GM10266 (cell line): ENCODE measurements around the gene MCF2L.
"Not testable (repeated sequence)": the region's sequence is repeated elsewhere in the genome, so short reads cannot be mapped to it uniquely, and the experiment has no call there.

Experiments
- DNase-seq: peaks from one replicate; pipeline ENCODE4 v3.0.0; 2012; ENCODE audit errors: extremely low spot score
- CTCF ChIP-seq: IDR thresholded peaks from 2 replicates; pipeline ENCODE4 v1.5.1; 2012; ENCODE audit warnings: mild to moderate bottlenecking, low read depth; ENCODE audit not compliant: control insufficient read depth, insufficient read depth; ENCODE audit errors: missing control alignments

The MCF2L gene

GRCh38 chr13:113077953-113078901, 109.2 kb downstream of the MCF2L start:
- DNase-seq, result no peak
- TF ChIP-seq CTCF, result no peak

- no peak for TF ChIP-seq CTCF
- no peak for DNase-seq
Measured at GRCh38 chr13:113078902-113079780, 110.1 kb downstream of the MCF2L start.

- not testable (repeated sequence) for DNase-seq
Measured at GRCh38 chr13:113079781-113080080, 110.7 kb downstream of the MCF2L start.

GRCh38 chr13:113080361-113080831, 111.4 kb downstream of the MCF2L start:
- no peak for TF ChIP-seq CTCF
- DNase-seq, result no peak

GRCh38 chr13:113080901-113081521, 112.0 kb downstream of the MCF2L start:
- DNase-seq, result no peak
- no peak for TF ChIP-seq CTCF

- DNase-seq, result no peak
- TF ChIP-seq CTCF, result no peak
Measured at GRCh38 chr13:113082198-113083021, 113.4 kb downstream of the MCF2L start.

- no peak for TF ChIP-seq CTCF
- DNase-seq, result no peak
Measured at GRCh38 chr13:113083022-113083373, 114.0 kb downstream of the MCF2L start.
